Heart left ventricle (tissue), 13 donors: ENCODE results near the gene MT1M.

Source experiments
- CTCF ChIP-seq, 12 donors: fragments of 200-600 bp; sonication (generic) in 4 of 12; IDR thresholded peaks; one replicate each; pipeline versions ENCODE4 v1.5.0 to v1.8.0; 2018 to 2022; ENCODE audit warnings: antibody characterized with exemption in 12 of 12, mild to moderate bottlenecking in 5 of 12
- POLR2A ChIP-seq, 2 donors: fragments of 450-650 bp; IDR thresholded peaks; one replicate each; pipeline ENCODE4 v1.6.1; 2017; ENCODE audit warnings: antibody characterized with exemption in 2 of 2, mild to moderate bottlenecking in 2 of 2, moderate library complexity in 2 of 2
- donor health status: ischemic (EF 13 %, LVEDD 7.1; RV severe dilation, severe dysfunction).
- donor health status: DM: no; HTN: yes; CAD: no.
- donor health status: DM: no; HTN: no; CAD: no.
- donor health status: ischemic (EF 25% LVEDD 6.9; RV normal size, moderate dysfunction).
- donor health status: ischemic (EF 25% LVEDD 5.7; RV mildly dilated, moderate dysfunction).
- donor health status: ischemic (EF 35%, LVEDD 5.7; RV mildly dilated, moderate dysfunction).
- donor health status: nonischemic (EF 11% LVEDD 7.7; RV severe dilation, severe dysfunction).
- donor health status: DM: yes; HTN: yes; CAD: no.
- donor health status: PGD.
- donor health status: ischemic (EF 29% LVEDD 5.4; RV normal size, mild dysfunction).
- donor health status: nonischemic (EF 23%, LVEDD 6.1; RV moderate dilation, normal function).

DNA sequence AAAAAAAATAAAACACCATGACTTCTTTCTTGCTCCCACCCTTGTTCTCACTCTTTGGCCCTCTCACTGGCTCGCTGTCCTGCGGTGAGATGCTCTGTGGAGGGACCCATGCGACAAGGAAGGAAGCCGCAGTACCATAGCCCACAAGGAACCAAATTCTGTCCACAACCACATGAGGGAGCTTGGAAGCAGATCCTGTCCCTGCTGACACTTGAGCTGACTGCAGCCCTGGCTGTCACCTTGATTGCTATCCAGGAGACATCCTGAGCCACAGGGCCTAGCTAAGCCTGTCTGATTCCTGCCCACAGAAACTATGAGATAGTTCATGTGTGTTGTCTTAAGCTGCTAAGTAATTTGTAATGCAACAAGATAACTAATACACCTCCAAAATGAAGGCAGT lies 28.9 kb upstream of the MT1M start:
- TF ChIP-seq CTCF (IDR thresholded peaks at IDR 0.05) (peak; percentile 37 to 69 (median 56)), POLR2A (IDR thresholded peaks at IDR 0.05) (no peak)
